HUES6 (cell line): ENCODE measurements around the gene APBA1.

Source experiments
- H3K27ac ChIP-seq: 2 replicates; pipeline ENCODE4 v1.7.0; 2013; ENCODE audit warnings: low read depth, mild to moderate bottlenecking, low read length, inconsistent platforms
- H3K27me3 ChIP-seq: 2 replicates; pipeline ENCODE4 v1.6.1; 2013; ENCODE audit warnings: low read length; ENCODE audit not compliant: control insufficient read depth, insufficient read depth
- H3K36me3 ChIP-seq: 2 replicates; pipeline ENCODE4 v1.6.1; 2013; ENCODE audit warnings: low read length; ENCODE audit not compliant: control insufficient read depth, insufficient read depth
- H3K4me1 ChIP-seq: 2 replicates; pipeline ENCODE4 v1.6.1; 2013; ENCODE audit warnings: low read length; ENCODE audit not compliant: control insufficient read depth, insufficient read depth
- H3K4me3 ChIP-seq: 2 replicates; pipeline ENCODE4 v1.5.1; 2013; ENCODE audit warnings: low read depth, low read length
- H3K9ac ChIP-seq: one replicate; pipeline ENCODE4 v1.6.1; 2013; ENCODE audit warnings: mild to moderate bottlenecking, low read length
- H3K9me3 ChIP-seq: 2 replicates; pipeline ENCODE4 v1.6.1; 2013; ENCODE audit warnings: low read depth, low read length; ENCODE audit not compliant: control insufficient read depth, insufficient read depth

Gene APBA1

GRCh38 chr9:69382135-69382534 lies 290.0 kb downstream of the APBA1 start:
- H3K27ac ChIP-seq = no peak overlapping the region
- H3K4me3 ChIP-seq = no peak overlapping the region
- no peaks in the 10 kb centered on the region for H3K27me3 ChIP-seq
- H3K36me3 ChIP-seq = peaks cover 23% of the 10 kb centered on the region
- H3K4me1 ChIP-seq = peaks cover 15% of the 10 kb centered on the region
- H3K9me3 ChIP-seq = no peaks in the 10 kb centered on the region
- H3K9ac ChIP-seq = no peak overlapping the region

- no peak overlapping the region for H3K4me3 ChIP-seq
- H3K36me3 ChIP-seq = peaks cover 13% of the 10 kb centered on the region; the same call in 1 of the 2 replicates
- no peak overlapping the region for H3K9ac ChIP-seq
- no peaks in the 10 kb centered on the region for H3K27me3 ChIP-seq
- H3K27ac ChIP-seq = no peak overlapping the region
- no peaks in the 10 kb centered on the region for H3K9me3 ChIP-seq
- H3K4me1 ChIP-seq = peaks cover 12% of the 10 kb centered on the region
Observed at GRCh38 chr9:69380811-69381210, 291.4 kb downstream of the APBA1 start.

GRCh38 chr9:69380301-69380700 lies 291.9 kb downstream of the APBA1 start:
- Histone ChIP-seq H3K4me3 (no peak overlapping the region), H3K9ac (no peak overlapping the region), H3K36me3 (peaks cover 12% of the 10 kb centered on the region), H3K27me3 (no peaks in the 10 kb centered on the region), H3K27ac (no peak overlapping the region), H3K4me1 (peaks cover 10% of the 10 kb centered on the region; the same call in 1 of the 2 replicates), H3K9me3 (no peaks in the 10 kb centered on the region)

GRCh38 chr9:69379270-69379982 lies 292.7 kb downstream of the APBA1 start:
- Histone ChIP-seq H3K36me3 (peaks cover 12% of the 10 kb centered on the region), H3K27me3 (no peaks in the 10 kb centered on the region), H3K9ac (no peak overlapping the region), H3K9me3 (no peaks in the 10 kb centered on the region), H3K4me3 (no peak overlapping the region), H3K27ac (no peak overlapping the region), H3K4me1 (peaks cover 9% of the 10 kb centered on the region; the same call in 1 of the 2 replicates)

GRCh38 chr9:69377981-69378380 lies 294.2 kb downstream of the APBA1 start:
- Histone ChIP-seq H3K36me3 (peaks cover 5% of the 10 kb centered on the region), H3K27ac (no peak overlapping the region), H3K4me1 (peaks cover 9% of the 10 kb centered on the region; the same call in 1 of the 2 replicates), H3K4me3 (no peak overlapping the region), H3K9me3 (no peaks in the 10 kb centered on the region), H3K27me3 (no peaks in the 10 kb centered on the region), H3K9ac (no peak overlapping the region)
